ENCODE results near the gene BEAN1.

DNA sequence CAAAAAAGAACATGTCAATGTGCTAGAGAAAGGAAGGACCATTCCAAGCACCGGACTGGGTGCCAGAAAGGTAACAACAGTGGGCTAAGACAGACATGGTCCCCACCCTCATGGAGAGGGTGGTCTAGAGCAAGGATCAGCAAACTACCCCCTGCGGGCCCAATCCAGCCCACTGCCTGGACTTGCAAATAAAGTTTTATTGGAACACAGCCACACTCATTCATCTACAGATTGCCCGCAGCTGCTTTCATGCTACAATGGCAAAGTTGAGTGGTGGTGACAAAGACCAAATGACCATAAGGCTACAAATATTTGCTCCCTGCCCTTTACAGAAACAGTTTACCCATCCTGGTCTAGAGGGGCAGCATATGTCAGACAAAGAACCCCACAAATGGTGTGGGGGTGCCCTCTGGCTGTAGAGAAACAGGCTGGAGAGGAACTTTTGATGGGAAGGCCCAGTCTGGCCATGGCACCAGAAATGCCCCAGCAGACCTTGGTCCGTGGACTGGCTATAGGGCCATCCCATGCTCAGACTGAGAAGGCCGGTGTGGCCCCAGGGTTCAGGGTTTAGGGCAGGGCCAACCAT, 45.4 kb upstream of the BEAN1 start:
- no peak for TF ChIP-seq POLR2AphosphoS5 (IDR thresholded peaks at IDR 0.05)
- TF ChIP-seq, protein P1, sequence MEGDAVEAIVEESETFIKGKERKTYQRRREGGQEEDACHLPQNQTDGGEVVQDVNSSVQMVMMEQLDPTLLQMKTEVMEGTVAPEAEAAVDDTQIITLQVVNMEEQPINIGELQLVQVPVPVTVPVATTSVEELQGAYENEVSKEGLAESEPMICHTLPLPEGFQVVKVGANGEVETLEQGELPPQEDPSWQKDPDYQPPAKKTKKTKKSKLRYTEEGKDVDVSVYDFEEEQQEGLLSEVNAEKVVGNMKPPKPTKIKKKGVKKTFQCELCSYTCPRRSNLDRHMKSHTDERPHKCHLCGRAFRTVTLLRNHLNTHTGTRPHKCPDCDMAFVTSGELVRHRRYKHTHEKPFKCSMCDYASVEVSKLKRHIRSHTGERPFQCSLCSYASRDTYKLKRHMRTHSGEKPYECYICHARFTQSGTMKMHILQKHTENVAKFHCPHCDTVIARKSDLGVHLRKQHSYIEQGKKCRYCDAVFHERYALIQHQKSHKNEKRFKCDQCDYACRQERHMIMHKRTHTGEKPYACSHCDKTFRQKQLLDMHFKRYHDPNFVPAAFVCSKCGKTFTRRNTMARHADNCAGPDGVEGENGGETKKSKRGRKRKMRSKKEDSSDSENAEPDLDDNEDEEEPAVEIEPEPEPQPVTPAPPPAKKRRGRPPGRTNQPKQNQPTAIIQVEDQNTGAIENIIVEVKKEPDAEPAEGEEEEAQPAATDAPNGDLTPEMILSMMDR (IDR thresholded peaks at IDR 0.05), result no peak
- no peak for TF ChIP-seq POLR2A (IDR thresholded peaks at IDR 0.05)
- no peak for TF ChIP-seq EP300 (IDR thresholded peaks at IDR 0.05; ENCODE audit: low read depth)

Data from transverse colon (tissue), 4 donors.